HCT116 (cell line): ENCODE data around the gene TRPC4. TPM values are rescaled to one million over a fixed set of nuclear protein-coding genes. Genes with fewer than 3 reads are reported as not detected.

Experiments used
- ATAC-seq: fragments of 200-7000 bp; cut with Tn5 transposase; 2 replicates; pipeline ENCODE4 v1.9.1; 2020; ENCODE audit warnings: mild to moderate bottlenecking, moderate library complexity
- BruUV-seq: library from RNA; stranded (reverse); fragments of 400-500 nt; replicated peaks from 2 replicates; lab custom pipeline; 2021; lab: Mats Ljungman, UMichigan
- CTCF ChIA-PET: fragments of 300-600 bp; sonication (Branson Sonifier 250); formaldehyde crosslinking; loops from one replicate; lab custom pipeline; 2021; ENCODE audit warnings: antibody characterized with exemption; lab: Charles Lee
- POLR2A ChIA-PET: fragments of 300-600, 350-600 bp; sonication (Branson Sonifier 250); formaldehyde crosslinking; loops from one replicate; lab custom pipeline; 2021; ENCODE audit warnings: antibody characterized with exemption; lab: Charles Lee
- RAD21 ChIA-PET, 2 experiments: fragments of 300-600 bp; sonication (Branson Sonifier 250); formaldehyde crosslinking; loops; one replicate each; lab custom pipeline; 2023; ENCODE audit warnings: low total read pairs in 2 of 2; ENCODE audit not compliant: uncharacterized antibody in 2 of 2, unreplicated experiment in 2 of 2, low non-redundant PET in 1 of 2; lab: Charles Lee
- DNase-seq: peaks from one replicate; pipeline ENCODE4 v3.0.0-alpha.2; 2010; ENCODE audit warnings: low read depth, low spot score
- H2AFZ ChIP-seq: fragments of 200-600 bp; shearing (Covaris generic), sonication (generic); 2 replicates; pipeline ENCODE4 v1.6.1; 2017; ENCODE audit warnings: low read depth, mixed run types, mixed read lengths, antibody characterized with exemption, low read length; ENCODE audit not compliant: poor library complexity, severe bottlenecking
- H3K27ac ChIP-seq: 2 replicates; pipeline ENCODE4 v1.5.1; 2012; ENCODE audit warnings: low read depth, low read length
- H3K27me3 ChIP-seq: fragments of 200-600 bp; sonication (generic); 2 replicates; pipeline ENCODE4 v1.6.1; 2016; ENCODE audit warnings: mixed run types, low read length, mixed read lengths; ENCODE audit not compliant: insufficient read depth
- H3K36me3 ChIP-seq, 2 experiments: fragments of 200-500 bp in 1 of 2; fragments of 200-600 bp in 1 of 2; sonication (Bioruptor generic) in 1 of 2; sonication (generic) in 1 of 2; 2 replicates each; pipeline versions ENCODE4 v1.5.1 to v1.6.1; 2014 to 2016; ENCODE audit warnings: low read length in 2 of 2, inconsistent platforms in 1 of 2, mixed read lengths in 1 of 2, mixed run types in 1 of 2; ENCODE audit not compliant: insufficient read depth in 2 of 2, control insufficient read depth in 1 of 2
- H3K4me1 ChIP-seq, 2 experiments: fragments of 200-600 bp in 1 of 2; sonication (generic) in 1 of 2; 2 replicates each; pipeline versions ENCODE4 v1.5.1 to v1.6.1; 2012 to 2017; ENCODE audit warnings: low read length in 2 of 2, inconsistent platforms in 1 of 2, mild to moderate bottlenecking in 1 of 2, mixed read lengths in 1 of 2, mixed run types in 1 of 2, moderate library complexity in 1 of 2; ENCODE audit not compliant: insufficient read depth in 2 of 2, control insufficient read depth in 1 of 2
- H3K4me2 ChIP-seq: fragments of 200-600 bp; sonication (generic); 2 replicates; pipeline ENCODE4 v1.6.1; 2017; ENCODE audit warnings: mixed run types, low read length, mixed read lengths
- H3K4me3 ChIP-seq, 2 experiments: fragments of 200-600 bp in 1 of 2; sonication (generic) in 1 of 2; replicated peaks in 1 of 2; 2 replicates each; pipeline ENCODE4 v1.5.1; 2011 to 2016; ENCODE audit warnings: low read length in 2 of 2, control low read depth in 1 of 2, low read depth in 1 of 2, mild to moderate bottlenecking in 1 of 2, mixed read lengths in 1 of 2, mixed run types in 1 of 2
- H3K79me2 ChIP-seq: fragments of 200-600 bp; sonication (generic); 2 replicates; pipeline ENCODE4 v1.6.1; 2017; ENCODE audit warnings: mild to moderate bottlenecking, mixed run types, low read length, moderate library complexity, mixed read lengths; ENCODE audit not compliant: insufficient read depth
- H3K9ac ChIP-seq: fragments of 200-600 bp; sonication (generic); 2 replicates; pipeline ENCODE4 v1.6.1; 2016; ENCODE audit warnings: low read length, mixed read lengths
- H3K9me2 ChIP-seq: fragments of 200-600 bp; sonication (generic), shearing (Covaris generic); 2 replicates; pipeline ENCODE4 v1.6.1; 2017; ENCODE audit warnings: mixed run types, mild to moderate bottlenecking, moderate library complexity; ENCODE audit not compliant: insufficient read depth
- H3K9me3 ChIP-seq, 2 experiments: fragments of 200-500 bp in 1 of 2; fragments of 200-600 bp in 1 of 2; sonication (Bioruptor generic) in 1 of 2; sonication (generic) in 1 of 2; 2 replicates each; pipeline ENCODE4 v1.6.1; 2014 to 2017; ENCODE audit warnings: low read length in 2 of 2, mixed read lengths in 2 of 2, inconsistent platforms in 1 of 2, low read depth in 1 of 2, mild to moderate bottlenecking in 1 of 2, mixed run types in 1 of 2, moderate library complexity in 1 of 2; ENCODE audit not compliant: control insufficient read depth in 1 of 2, insufficient read depth in 1 of 2
- H4K20me1 ChIP-seq: fragments of 200-600 bp; sonication (generic), shearing (Covaris generic); 2 replicates; pipeline ENCODE4 v1.6.1; 2017; ENCODE audit warnings: mixed run types, mild to moderate bottlenecking, moderate library complexity; ENCODE audit not compliant: insufficient read depth
- CBX3 ChIP-seq: IDR thresholded peaks from 2 replicates; pipeline ENCODE4 v1.6.1; 2012; ENCODE audit warnings: low read depth
- ELF1 ChIP-seq: IDR thresholded peaks from 2 replicates; pipeline ENCODE4 v1.6.1; 2012; ENCODE audit warnings: low read depth, borderline replicate concordance
- MAX ChIP-seq: IDR thresholded peaks from 2 replicates; pipeline ENCODE4 v1.6.1; 2012
- POLR2A ChIP-seq: IDR thresholded peaks from 2 replicates; pipeline ENCODE4 v1.7.0; 2011; ENCODE audit warnings: borderline replicate concordance; ENCODE audit not compliant: insufficient read depth, insufficient read length; ENCODE audit errors: extremely low read depth
- REST ChIP-seq: IDR thresholded peaks from 2 replicates; pipeline ENCODE4 v1.6.1; 2012; ENCODE audit warnings: low read depth
- ZBTB33 ChIP-seq: IDR thresholded peaks from 2 replicates; pipeline ENCODE4 v1.6.1; 2011; ENCODE audit warnings: mild to moderate bottlenecking, low read length, moderate library complexity; ENCODE audit not compliant: insufficient replicate concordance; ENCODE audit errors: extremely low read depth
- ZFX ChIP-seq: fragments of 450-650 bp; IDR thresholded peaks from 2 replicates; pipeline ENCODE4 v1.6.1; 2017
- intact Hi-C: fragments of 100-400 bp; cut with micrococcal nuclease; formaldehyde crosslinking; loops from 2 replicates; pipeline ENCODE4 v1.10.0; 2022
- total RNA-seq: library from RNA; stranded (reverse); gene quantifications from one replicate; pipeline ENCODE4 v1.2.1, GENCODE V29; 2021; ENCODE audit not compliant: unreplicated experiment

Gene TRPC4
- total RNA-seq, 1 experiment from 2014 or later, result not detected

- H3K79me2 ChIP-seq, result no peaks in the 10 kb centered on the region
- no peaks in the 10 kb centered on the region for H3K36me3 ChIP-seq
- H4K20me1 ChIP-seq, result no peaks in the 10 kb centered on the region
- no peak for DNase-seq
- no peaks in the 10 kb centered on the region for H3K4me1 ChIP-seq
- ChIA-PET CTCF (no interaction called here), RAD21 (no interaction called here), POLR2A (no interaction called here)
- BruUV-seq, result no TSS peak
- no peak overlapping the region for H3K4me3 ChIP-seq
- no peak for TF ChIP-seq ZFX
- TF ChIP-seq MAX, result no peak
- TF ChIP-seq ELF1, result no peak
- no peak for TF ChIP-seq CBX3
- H3K9ac ChIP-seq, result no peak overlapping the region
- no peak for ATAC-seq
- no peaks in the 10 kb centered on the region for H3K9me2 ChIP-seq
- no peaks in the 10 kb centered on the region for H3K27me3 ChIP-seq
- H3K4me2 ChIP-seq, result no peak overlapping the region
- peaks cover 11 to 16% of the 10 kb centered on the region in 2 experiments; a peak in 3 of 4 replicates for H3K9me3 ChIP-seq
- H2AFZ ChIP-seq, result no peak overlapping the region
- H3K27ac ChIP-seq, result no peak overlapping the region
- intact Hi-C loops, result no loop called here
These were observed 74.2 kb downstream of the TRPC4 start for GRCh38 chr13:37795326-37795725.

- intact Hi-C loops, result no loop called here
- ATAC-seq (no peak), DNase-seq (no peak)
- Histone ChIP-seq H3K9me3 (peaks cover 15 to 20% of the 10 kb centered on the region in 2 experiments; a peak in 3 of 4 replicates), H3K4me1 (no peaks in the 10 kb centered on the region), H4K20me1 (no peaks in the 10 kb centered on the region), H3K4me3 (no peak overlapping the region), H3K36me3 (no peaks in the 10 kb centered on the region), H3K4me2 (no peak overlapping the region), H3K79me2 (no peaks in the 10 kb centered on the region), H3K27me3 (no peaks in the 10 kb centered on the region), H2AFZ (no peak overlapping the region), H3K27ac (no peak overlapping the region), H3K9ac (no peak overlapping the region), H3K9me2 (no peaks in the 10 kb centered on the region)
- ChIA-PET CTCF (no interaction called here), POLR2A (no interaction called here), RAD21 (no interaction called here)
- BruUV-seq, result no TSS peak
- TF ChIP-seq REST (no peak), ZBTB33 (no peak), POLR2A (no peak)
These were observed 77.9 kb downstream of the TRPC4 start for GRCh38 chr13:37791699-37792098.
